SIG-M5 (cell line): ENCODE data around the gene PIP4K2C.

Source experiments
- DNase-seq: peaks from one replicate; lab custom pipeline; 2025; lab: John Stamatoyannopoulos, UW

Gene PIP4K2C

GRCh38 chr12:57621497-57622292, 30.7 kb downstream of the PIP4K2C start:
- DNase-seq, result no peak

GRCh38 chr12:57622293-57623245, 31.6 kb downstream of the PIP4K2C start:
- no peak for DNase-seq

DNA sequence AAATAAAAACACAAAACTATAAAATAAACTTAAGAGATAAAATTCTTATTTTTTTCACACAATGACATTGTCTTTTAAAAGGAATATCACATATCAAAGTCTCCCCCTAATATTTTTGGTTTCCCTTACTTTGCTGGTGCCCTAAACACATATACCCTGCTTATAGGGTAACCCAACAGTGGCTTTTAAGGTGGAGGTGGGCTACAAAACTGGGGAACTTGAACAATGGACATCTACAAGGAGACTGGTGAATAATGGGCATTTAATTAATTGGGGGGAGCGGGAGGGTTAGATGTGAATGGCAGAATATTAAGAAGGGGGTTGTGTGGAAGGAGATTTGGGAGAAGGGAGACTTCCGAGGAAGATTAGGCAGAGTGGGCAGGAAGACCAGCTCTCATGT, 32.4 kb downstream of the PIP4K2C start:
- no peak for DNase-seq

DNA sequence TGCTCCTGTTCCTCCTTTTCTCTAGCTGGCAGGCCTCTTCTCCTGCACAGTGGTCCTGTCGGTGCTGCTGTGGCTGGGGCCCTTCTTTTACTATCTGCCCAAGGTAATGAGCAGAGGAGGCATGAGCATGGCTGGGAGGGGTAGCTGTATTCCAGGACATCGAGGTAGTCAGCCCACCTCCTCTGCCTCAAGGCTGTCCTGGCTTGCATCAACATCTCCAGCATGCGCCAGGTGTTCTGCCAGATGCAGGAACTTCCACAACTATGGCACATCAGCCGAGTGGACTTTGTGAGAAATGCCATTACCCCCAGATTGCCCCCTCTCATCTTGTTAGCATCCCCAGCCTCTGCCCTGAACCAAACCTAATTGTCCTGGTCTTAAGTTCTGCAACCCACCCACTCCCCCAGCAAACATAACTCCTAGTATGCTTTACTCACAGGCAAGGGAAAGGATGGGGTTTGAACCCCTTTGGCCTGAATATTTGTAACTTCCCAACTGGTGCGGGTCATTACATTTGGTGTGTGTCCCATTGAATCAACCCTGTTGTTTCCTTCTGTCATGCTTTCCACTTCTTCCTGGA, 32.9 kb downstream of the PIP4K2C start:
- no peak for DNase-seq

- no peak for DNase-seq
These were observed 33.6 kb downstream of the PIP4K2C start for GRCh38 chr12:57624441-57625220.

- no peak for DNase-seq
These were observed 34.5 kb downstream of the PIP4K2C start for GRCh38 chr12:57625261-57626032.

GRCh38 chr12:57626111-57626920, 35.3 kb downstream of the PIP4K2C start:
- DNase-seq, result no peak

DNA sequence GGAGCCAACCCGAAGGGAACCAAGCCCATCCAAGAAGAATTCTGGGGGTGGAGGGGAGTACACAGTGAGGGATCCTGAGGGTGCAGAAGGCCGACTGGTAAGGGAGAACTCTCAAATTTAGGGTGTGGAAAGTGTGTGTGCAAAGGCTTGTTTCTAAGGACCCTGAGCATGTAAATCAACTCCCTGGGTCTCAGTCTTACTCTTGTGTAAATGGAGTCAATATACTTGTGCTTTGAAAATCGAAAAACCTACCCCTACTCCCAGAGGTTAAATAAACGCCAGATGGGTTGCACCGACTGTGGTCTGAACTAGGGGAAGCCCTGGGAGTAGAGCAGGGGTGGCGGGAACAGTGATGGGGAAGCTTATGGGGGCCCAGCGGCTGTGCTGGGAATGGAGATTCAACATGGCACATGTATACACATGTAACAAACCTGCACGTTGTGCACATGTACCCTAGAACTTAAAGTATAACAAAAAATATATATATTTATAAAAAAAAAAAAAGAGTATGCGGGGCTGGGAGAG, 36.0 kb downstream of the PIP4K2C start:
- DNase-seq, result no peak

DNA sequence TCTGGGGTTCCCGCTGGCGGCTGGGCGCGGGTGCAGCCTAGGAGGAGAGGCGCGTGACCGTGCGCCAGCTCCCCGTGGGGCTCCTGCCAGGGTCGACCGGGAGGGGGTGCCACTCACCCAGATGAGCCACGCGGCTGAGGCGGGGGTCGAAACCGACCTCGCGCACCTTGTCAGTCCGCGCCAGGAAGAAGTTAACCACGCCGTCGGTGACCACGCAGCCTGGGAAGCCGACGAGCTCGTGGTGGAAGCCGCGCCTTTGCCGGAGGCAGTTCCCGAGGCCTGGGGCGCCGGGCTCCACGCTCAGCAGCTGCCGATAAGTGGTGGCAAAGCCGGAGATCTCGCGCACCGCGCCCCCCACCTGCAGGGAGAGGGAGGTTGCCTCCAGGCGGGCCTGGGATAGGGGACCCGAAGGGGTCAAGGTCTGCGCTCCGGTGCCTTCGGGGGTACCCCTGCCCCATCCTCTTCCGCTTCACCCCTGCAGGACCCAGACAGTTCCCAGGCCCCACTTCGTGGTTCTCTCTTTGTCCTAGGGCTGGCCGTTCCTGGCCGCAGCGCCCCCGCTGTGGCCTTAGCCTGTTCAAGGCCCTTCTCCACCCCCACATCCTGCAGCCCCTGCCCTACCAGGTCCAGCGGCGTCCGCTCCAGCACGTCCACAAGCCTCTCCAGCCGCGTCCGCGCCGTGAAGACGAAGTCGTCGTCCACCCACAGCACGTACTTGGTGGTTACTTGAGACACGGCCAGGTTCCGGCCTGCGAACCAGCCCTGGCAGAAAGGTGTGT, 36.7 kb downstream of the PIP4K2C start:
- no peak for DNase-seq

- no peak for DNase-seq
These were observed 37.5 kb downstream of the PIP4K2C start for GRCh38 chr12:57628280-57629191.

DNA sequence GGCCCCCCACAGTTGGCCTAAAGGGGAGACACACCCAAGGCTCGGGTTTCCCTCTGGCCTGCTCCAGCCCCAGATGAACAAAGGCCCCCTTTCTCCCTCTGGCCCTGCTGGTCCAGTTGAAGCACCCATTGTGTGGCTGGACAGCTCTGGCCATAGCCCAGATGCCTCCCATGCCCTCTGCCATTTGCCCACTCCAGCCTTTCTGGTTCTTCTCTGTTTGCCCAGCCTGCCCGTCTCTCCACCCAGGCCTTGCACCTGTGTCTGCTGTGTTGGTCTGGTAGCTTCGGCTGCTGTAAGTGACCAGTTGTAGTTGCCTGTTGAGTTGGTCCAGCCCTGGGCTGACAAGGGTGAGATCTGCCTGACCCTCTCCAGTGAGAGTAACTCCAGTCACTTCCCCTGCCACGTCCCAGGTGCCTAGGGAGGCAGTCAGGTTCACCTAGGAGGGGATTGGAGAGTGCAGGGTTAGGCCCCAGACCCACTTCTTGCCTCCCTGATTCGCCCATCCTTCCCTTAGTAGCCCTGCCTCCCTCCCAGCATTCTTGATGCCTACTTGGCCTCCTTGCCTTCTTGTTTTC, 39.0 kb downstream of the PIP4K2C start:
- DNase-seq, result no peak

DNA sequence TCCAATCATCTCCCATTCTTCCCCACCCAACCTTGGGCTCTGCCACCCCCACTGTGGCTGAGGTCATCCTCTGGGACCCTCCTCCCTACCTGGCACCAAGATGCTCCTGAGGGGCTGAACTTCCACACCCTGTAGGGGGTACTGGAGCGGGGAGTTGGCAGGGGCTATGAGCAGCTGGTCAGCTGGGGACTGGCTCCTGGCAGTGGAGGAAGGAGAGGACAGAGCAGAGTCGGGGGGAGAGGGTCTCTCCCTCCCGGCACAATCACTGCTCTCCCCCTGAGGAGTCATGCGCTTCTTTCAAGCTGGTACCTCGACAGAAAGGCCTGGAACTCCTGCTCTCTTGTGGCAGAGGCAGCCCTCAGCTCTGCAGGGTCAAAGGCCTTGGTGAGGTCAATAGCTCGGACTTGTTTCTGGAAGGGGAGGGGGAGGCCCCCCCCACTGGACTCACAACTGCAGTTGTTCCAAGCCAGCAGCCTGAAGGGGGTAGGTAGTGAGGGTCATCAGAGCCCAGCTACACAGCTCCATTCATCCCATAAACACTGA, 40.0 kb downstream of the PIP4K2C start:
- no peak for DNase-seq

- no peak for DNase-seq
These were observed 40.6 kb downstream of the PIP4K2C start for GRCh38 chr12:57631566-57632072.

DNA sequence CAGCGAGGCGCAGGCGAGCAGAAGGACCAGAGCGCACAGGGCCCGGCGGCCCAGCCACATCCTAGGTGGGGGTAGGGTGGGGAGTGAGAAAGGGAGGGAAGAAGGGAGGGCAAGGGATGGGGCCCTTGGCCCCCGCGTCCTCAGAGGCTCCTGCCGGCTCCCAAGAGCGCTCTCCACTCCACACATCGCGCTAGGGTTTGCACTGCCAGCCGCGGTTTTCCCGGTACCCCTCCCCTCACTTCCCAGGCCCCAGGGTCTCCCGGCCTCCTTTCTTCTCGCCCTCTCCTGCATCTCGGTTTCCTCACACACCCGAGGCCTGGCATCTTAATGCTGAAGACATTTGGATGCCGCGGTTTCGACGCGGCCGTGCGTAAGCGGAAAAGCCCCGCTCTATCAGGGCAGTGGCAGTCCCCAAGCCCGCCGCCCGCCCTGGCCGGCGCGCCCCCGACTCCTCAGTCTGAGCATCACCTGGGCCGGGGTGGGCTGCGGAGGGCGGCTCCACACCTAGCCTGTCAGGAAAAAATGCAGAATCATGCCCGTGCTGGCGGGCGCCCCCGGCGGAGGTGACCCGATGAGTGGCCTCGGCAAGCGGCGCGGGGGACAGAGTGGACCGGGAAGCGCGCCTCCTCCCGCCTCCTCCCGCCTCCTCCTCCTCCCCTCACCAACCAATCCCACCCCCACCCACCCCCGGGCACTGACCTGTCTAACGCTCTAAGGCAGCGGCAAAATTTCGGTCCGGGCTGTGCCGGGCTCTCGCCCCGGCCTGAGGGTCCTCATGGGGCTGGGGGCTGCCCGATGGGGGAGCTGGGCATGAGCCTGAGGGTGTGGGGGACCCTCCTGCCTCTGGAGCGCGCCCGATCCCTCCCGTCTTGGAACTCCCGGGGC, 41.3 kb downstream of the PIP4K2C start:
- DNase-seq, result no peak

- no peak for DNase-seq
These were observed 42.2 kb downstream of the PIP4K2C start, which contains the start of gene B4GALNT1 for GRCh38 chr12:57632958-57633840. Gene B4GALNT1 (minus strand): TSS chr12:57633201. CDS start chr12:57632132, 1,069 bp downstream.
